Testis (tissue), 3 donors: ENCODE results near the gene FXYD2. TPM values are rescaled to one million over a fixed set of nuclear protein-coding genes. Genes with fewer than 3 reads are reported as not detected.
"Not testable (repeated sequence)": the region's sequence is repeated elsewhere in the genome, so short reads cannot be mapped to it uniquely, and the experiment has no call there.

ENCODE experiments used
- DNase-seq: peaks from one replicate; pipeline ENCODE4 v3.0.0-alpha.2; 2019
- H3K27ac ChIP-seq, 2 donors: fragments of 200-600 bp; sonication (generic); one replicate each; pipeline ENCODE4 v1.5.1; 2019
- H3K27me3 ChIP-seq: fragments of 200-600 bp; sonication (generic); one replicate; pipeline ENCODE4 v1.5.1; 2019
- H3K36me3 ChIP-seq: fragments of 200-600 bp; sonication (generic); one replicate; pipeline ENCODE4 v1.5.1; 2017; ENCODE audit warnings: low read depth; ENCODE audit errors: missing control alignments
- H3K4me1 ChIP-seq: fragments of 200-600 bp; sonication (generic); one replicate; pipeline ENCODE4 v1.5.1; 2019
- H3K4me3 ChIP-seq, 2 donors: fragments of 200-600 bp; sonication (generic); one replicate each; pipeline ENCODE4 v1.5.1; 2017 to 2019
- H3K9me3 ChIP-seq: fragments of 200-600 bp; sonication (generic); one replicate; pipeline ENCODE4 v1.5.1; 2017
- CTCF ChIP-seq, 3 experiments: fragments of 450-650 bp in 2 of 3; fragments of 200-600 bp in 1 of 3; sonication (generic) in 1 of 3; IDR thresholded peaks; one replicate each; pipeline ENCODE4 v1.5.1; 2016 to 2019; ENCODE audit warnings: antibody characterized with exemption in 3 of 3, mild to moderate bottlenecking in 2 of 3, moderate library complexity in 1 of 3
- POLR2A ChIP-seq: fragments of 450-650 bp; IDR thresholded peaks from one replicate; pipeline ENCODE4 v1.6.1; 2017; ENCODE audit warnings: antibody characterized with exemption, mild to moderate bottlenecking, moderate library complexity
- WGBS, 2 donors: methylation state at CpG; one replicate each; pipeline ENCODE4 v1.1.5; 2018; 5-methylcytosine and 5-hydroxymethylcytosine counted together
- intact Hi-C: fragments of 100-400 bp; cut with DNase I; formaldehyde crosslinking; loops from one replicate; pipeline ENCODE4 v1.15.1; 2023; ENCODE audit warnings: low total_unique reads
- polyA plus RNA-seq: library from polyadenylated mRNA; stranded (reverse); fragments of 350-450 nt; fragmentation: Illumina TruSeq; extraction: RNeasy Lipid Tissue Mini Kit (QIAGEN cat#74804); gene quantifications from one replicate; pipeline ENCODE4 v1.2.3, GENCODE V29; 2014; ENCODE audit warnings: low read depth, low replicate concordance; ENCODE audit not compliant: insufficient read depth
- total RNA-seq, 2 donors: library from RNA; depleted of rRNA; stranded (reverse); fragments of >200 nt; gene quantifications; one replicate each; pipeline ENCODE4 v1.2.3, GENCODE V29; 2016

Gene FXYD2
- total and polyA plus RNA-seq, 3 donors from 2014 or later: 5.3 to 8.3 (median 7.6) TPM

GRCh38 chr11:117815262-117815803 lies 9.2 kb downstream of the FXYD2 start:
- 18 to 52% methylated on average over 3 to 7 of the region's 7 CpGs for WGBS, 2 donors
- Histone ChIP-seq H3K4me1 (peaks cover 28% of the 10 kb centered on the region), H3K36me3 (no peaks in the 10 kb centered on the region), H3K27me3 (no peaks in the 10 kb centered on the region), H3K9me3 (no peaks in the 10 kb centered on the region), H3K27ac (peak overlapping the region in 1 of 2 donors; percentile 11), H3K4me3 (no peak overlapping the region)
- intact Hi-C loops: loop anchor here (5.0 kb wide), 2 partner anchors 373 to 388 kb away; no protein-coding TSS in a partner anchor
- TF ChIP-seq POLR2A (no peak), CTCF (IDR thresholded peaks at IDR 0.05) (no peak)
- no peak for DNase-seq

GRCh38 chr11:117814766-117815261 lies 9.7 kb downstream of the FXYD2 start:
- no peak for TF ChIP-seq CTCF (IDR thresholded peaks at IDR 0.05)
- TF ChIP-seq POLR2A: no peak
- peaks cover 28% of the 10 kb centered on the region for H3K4me1 ChIP-seq
- 37 to 43% methylated on average over 11 to 14 of the region's 14 CpGs for WGBS, 2 donors

GRCh38 chr11:117814204-117814765 lies 10.3 kb downstream of the FXYD2 start:
- Histone ChIP-seq H3K4me3 (no peak overlapping the region), H3K27ac (no peak overlapping the region), H3K9me3 (no peaks in the 10 kb centered on the region), H3K4me1 (peaks cover 32% of the 10 kb centered on the region), H3K36me3 (no peaks in the 10 kb centered on the region), H3K27me3 (no peaks in the 10 kb centered on the region)
- DNase-seq: no peak
- whole genome bisulfite sequencing, 2 donors: 83 to 89% methylated on average over 7 of the region's 7 CpGs
- no peak for TF ChIP-seq CTCF (IDR thresholded peaks at IDR 0.05)
- no peak for TF ChIP-seq POLR2A
- intact Hi-C loops: no loop called here

More at GRCh38 chr11:117814766-117815261, 9.7 kb downstream of the FXYD2 start:
- Histone ChIP-seq H3K9me3 (no peaks in the 10 kb centered on the region), H3K27me3 (no peaks in the 10 kb centered on the region), H3K36me3 (no peaks in the 10 kb centered on the region), H3K4me3 (no peak overlapping the region), H3K27ac (peak overlapping the region in 1 of 2 donors; percentile 11)
- DNase-seq: peak; percentile 79
- intact Hi-C loops: loop anchor here (5.0 kb wide), 2 partner anchors 373 to 388 kb away; no protein-coding TSS in a partner anchor

GRCh38 chr11:117810056-117810451 lies 14.5 kb downstream of the FXYD2 start:
- DNase-seq, H3K4me3 ChIP-seq, intact Hi-C loops, H3K27ac ChIP-seq, H3K9me3 ChIP-seq, H3K27me3 ChIP-seq, H3K36me3 ChIP-seq: not testable (repeated sequence)
- 86 to 89% methylated on average over 12 of the region's 12 CpGs for WGBS, 2 donors
- peaks cover 18% of the 10 kb centered on the region for H3K4me1 ChIP-seq

- no peak overlapping the region for H3K4me3 ChIP-seq
- intact Hi-C loops: loop anchor here (10.0 kb wide), 1 partner anchor 245 kb away; no protein-coding TSS in a partner anchor
- no peak for TF ChIP-seq POLR2A
- peak in 2 of 3 experiments; percentile 42 to 68 for TF ChIP-seq CTCF (IDR thresholded peaks at IDR 0.05)
- H3K4me1 ChIP-seq: peaks cover 12% of the 10 kb centered on the region
- peak; percentile 89 for DNase-seq
- H3K27ac ChIP-seq: no peak overlapping the region
- H3K36me3 ChIP-seq: no peaks in the 10 kb centered on the region
- no peaks in the 10 kb centered on the region for H3K9me3 ChIP-seq
- 21 to 29% methylated on average over 14 to 22 of the region's 22 CpGs for WGBS, 2 donors
- no peaks in the 10 kb centered on the region for H3K27me3 ChIP-seq
These were observed 15.1 kb downstream of the FXYD2 start for GRCh38 chr11:117809236-117810055.
